Measurements from ENCODE around the gene CHD8. TPM values are rescaled to one million over a fixed set of nuclear protein-coding genes. Genes with fewer than 3 reads are reported as not detected.
A peak's percentile ranks its signal among the peaks of the same experiment; 100 is the strongest.

Gene CHD8
- total RNA-seq, 1 donor from 2014 or later: 144 TPM

DNA sequence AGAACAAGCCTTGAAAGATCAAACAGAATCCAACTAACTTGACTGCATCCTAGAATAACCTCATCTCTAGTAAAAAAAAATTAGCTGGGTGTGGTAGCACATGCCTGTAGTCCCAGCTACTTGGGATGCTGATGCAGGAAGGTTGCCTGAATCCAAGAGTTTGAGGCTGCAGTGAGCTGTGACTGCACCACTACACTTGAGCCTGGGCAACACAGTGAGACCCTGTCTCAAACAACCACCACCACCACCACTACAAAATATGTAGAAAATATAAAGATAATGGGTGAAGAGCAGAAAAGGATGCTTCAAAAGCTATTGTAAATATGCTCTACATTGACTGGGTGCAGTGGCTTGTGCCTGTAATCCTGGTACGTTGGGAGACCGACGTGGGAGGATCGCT, 99.4 kb downstream of the CHD8 start:
- no peak overlapping the region for H3K4me3 Mint-ChIP-seq (ENCODE audit: unreplicated experiment)
- H3K27ac Mint-ChIP-seq (ENCODE audit: unreplicated experiment): no peak overlapping the region
- H3K4me1 Mint-ChIP-seq (ENCODE audit: unreplicated experiment): no peaks in the 10 kb centered on the region
- peaks cover 72% of the 10 kb centered on the region for H3K36me3 Mint-ChIP-seq (ENCODE audit: low read depth, unreplicated experiment)
- TF ChIP-seq CTCF (IDR thresholded peaks at IDR 0.05; ENCODE audit: unreplicated experiment): no peak
- DNase-seq (ENCODE audit: low spot score): no peak
- H3K9me3 Mint-ChIP-seq (ENCODE audit: unreplicated experiment): no peaks in the 10 kb centered on the region
- peaks cover 1% of the 10 kb centered on the region for H3K27me3 Mint-ChIP-seq (ENCODE audit: unreplicated experiment)

DNA sequence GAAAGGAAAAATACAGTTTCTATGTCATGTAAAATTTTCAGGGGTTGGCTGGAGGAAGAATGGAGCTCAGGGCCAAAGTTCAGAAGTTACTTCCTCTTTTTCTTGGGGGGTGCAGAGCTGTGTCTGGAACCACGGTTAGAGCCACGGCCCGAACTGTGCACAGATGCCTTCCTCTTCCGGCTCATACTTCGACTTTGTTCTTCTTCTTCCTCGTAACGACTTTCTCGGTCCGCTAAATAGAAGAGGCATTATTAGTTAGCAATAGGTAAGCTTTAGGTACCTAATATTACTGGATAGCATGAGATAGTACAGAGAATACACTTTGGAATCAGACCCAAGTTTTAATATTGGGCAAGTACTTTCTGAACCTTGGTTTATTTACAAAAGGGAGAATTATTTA, 103.3 kb downstream of the CHD8 start:
- H3K36me3 Mint-ChIP-seq (ENCODE audit: low read depth, unreplicated experiment): peaks cover 44% of the 10 kb centered on the region
- peak overlapping the region; percentile 68 for H3K4me3 Mint-ChIP-seq (ENCODE audit: unreplicated experiment)
- DNase-seq (ENCODE audit: low spot score): no peak
- peaks cover 1% of the 10 kb centered on the region for H3K27me3 Mint-ChIP-seq (ENCODE audit: unreplicated experiment)
- no peaks in the 10 kb centered on the region for H3K4me1 Mint-ChIP-seq (ENCODE audit: unreplicated experiment)
- H3K27ac Mint-ChIP-seq (ENCODE audit: unreplicated experiment): no peak overlapping the region
- no peak for TF ChIP-seq CTCF (IDR thresholded peaks at IDR 0.05; ENCODE audit: unreplicated experiment)
- no peaks in the 10 kb centered on the region for H3K9me3 Mint-ChIP-seq (ENCODE audit: unreplicated experiment)

- Mint-ChIP-seq H3K9me3 (ENCODE audit: unreplicated experiment) (no peaks in the 10 kb centered on the region), H3K27me3 (ENCODE audit: unreplicated experiment) (peaks cover 1% of the 10 kb centered on the region), H3K4me3 (ENCODE audit: unreplicated experiment) (no peak overlapping the region), H3K36me3 (ENCODE audit: low read depth, unreplicated experiment) (peaks cover 29% of the 10 kb centered on the region), H3K4me1 (ENCODE audit: unreplicated experiment) (no peaks in the 10 kb centered on the region), H3K27ac (ENCODE audit: unreplicated experiment) (no peak overlapping the region)
- no peak for DNase-seq (ENCODE audit: low spot score)
- no peak for TF ChIP-seq CTCF (IDR thresholded peaks at IDR 0.05; ENCODE audit: unreplicated experiment)
Observed at GRCh38 chr14:21350539-21350938, 105.4 kb downstream of the CHD8 start.

DNA sequence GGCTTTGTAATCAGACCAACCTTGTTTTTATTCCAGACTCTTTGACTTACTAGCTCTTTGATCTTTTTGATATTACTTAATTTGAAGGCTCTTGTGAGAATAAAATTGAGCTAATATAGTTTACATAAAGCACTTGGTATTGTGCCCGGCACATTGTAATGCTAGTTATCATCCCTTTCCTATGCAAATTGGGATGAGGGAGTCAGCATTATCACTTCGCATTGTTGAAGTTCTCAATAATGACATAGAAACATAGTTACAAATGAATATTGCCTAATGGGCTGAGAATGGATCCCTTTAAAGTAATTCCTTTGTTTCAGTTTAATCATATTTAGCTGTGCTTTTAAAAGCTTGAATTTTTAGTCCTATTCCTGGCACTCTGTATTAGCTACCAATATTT, 108.7 kb downstream of the CHD8 start:
- peaks cover 4% of the 10 kb centered on the region for H3K36me3 Mint-ChIP-seq (ENCODE audit: low read depth, unreplicated experiment)
- no peak overlapping the region for H3K27ac Mint-ChIP-seq (ENCODE audit: unreplicated experiment)
- no peaks in the 10 kb centered on the region for H3K9me3 Mint-ChIP-seq (ENCODE audit: unreplicated experiment)
- DNase-seq (ENCODE audit: low spot score): no peak
- no peaks in the 10 kb centered on the region for H3K27me3 Mint-ChIP-seq (ENCODE audit: unreplicated experiment)
- no peak overlapping the region for H3K4me3 Mint-ChIP-seq (ENCODE audit: unreplicated experiment)
- TF ChIP-seq CTCF (IDR thresholded peaks at IDR 0.05; ENCODE audit: unreplicated experiment): no peak
- H3K4me1 Mint-ChIP-seq (ENCODE audit: unreplicated experiment): no peaks in the 10 kb centered on the region

- no peak overlapping the region for H3K4me3 Mint-ChIP-seq (ENCODE audit: unreplicated experiment)
- TF ChIP-seq CTCF (IDR thresholded peaks at IDR 0.05; ENCODE audit: unreplicated experiment): no peak
Observed at GRCh38 chr14:21346532-21347135, 109.3 kb downstream of the CHD8 start.

More at GRCh38 chr14:21346532-21347135, 109.3 kb downstream of the CHD8 start:
- H3K4me1 Mint-ChIP-seq (ENCODE audit: unreplicated experiment): no peaks in the 10 kb centered on the region
- H3K9me3 Mint-ChIP-seq (ENCODE audit: unreplicated experiment): no peaks in the 10 kb centered on the region
- H3K27me3 Mint-ChIP-seq (ENCODE audit: unreplicated experiment): no peaks in the 10 kb centered on the region
- no peaks in the 10 kb centered on the region for H3K36me3 Mint-ChIP-seq (ENCODE audit: low read depth, unreplicated experiment)
- no peak for DNase-seq (ENCODE audit: low spot score)
- H3K27ac Mint-ChIP-seq (ENCODE audit: unreplicated experiment): no peak overlapping the region
